ENCODE measurements around the gene PEX10.

PEX10 gene

DNA sequence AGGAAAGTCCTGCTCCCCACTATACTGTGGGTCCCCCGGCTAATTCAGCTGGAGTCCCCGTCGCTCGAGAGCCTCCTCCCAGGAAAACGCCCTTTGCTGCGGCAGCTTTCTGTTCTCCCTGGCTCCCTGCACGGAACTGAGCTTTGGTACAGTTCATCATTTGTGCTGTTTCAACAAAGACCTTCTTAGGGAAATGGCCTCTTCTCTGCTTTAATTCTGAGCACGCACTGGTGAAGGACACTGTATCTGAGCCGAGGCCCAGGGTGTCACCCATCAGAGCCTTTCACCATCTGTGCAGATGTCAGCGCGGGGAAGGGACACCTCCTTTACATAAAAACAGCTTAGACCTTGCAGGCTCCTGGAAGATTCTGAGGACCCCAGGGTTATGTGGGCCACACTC lies 13.5 kb upstream of the PEX10 start:
- no peak for DNase-seq (ENCODE audit: low read depth, low spot score)

GRCh38 chr1:2422523-2422922 lies 10.2 kb upstream of the PEX10 start:
- no peak for DNase-seq (ENCODE audit: low read depth, low spot score)

DNA sequence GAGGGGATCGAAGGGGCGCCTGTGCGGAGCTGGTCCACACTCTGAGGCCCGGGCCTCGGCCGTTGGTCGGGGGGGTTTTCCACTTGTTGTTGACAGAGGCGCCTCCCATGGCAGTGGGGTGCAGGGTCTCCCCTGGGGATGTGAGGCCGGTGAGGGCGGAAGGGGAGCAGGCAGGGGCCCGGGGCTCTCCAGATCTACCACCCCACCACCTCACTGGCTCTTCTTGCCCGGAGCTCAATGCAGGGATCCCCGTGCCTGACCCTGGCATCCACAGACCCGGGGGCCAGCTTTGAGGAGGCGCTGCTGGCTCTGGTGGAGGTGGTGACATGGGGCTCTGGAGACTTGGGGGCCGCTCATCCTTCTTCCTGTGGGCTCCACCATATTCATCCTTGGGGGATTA lies 7.1 kb upstream of the PEX10 start:
- DNase-seq (ENCODE audit: low read depth, low spot score), result no peak

- no peak for DNase-seq (ENCODE audit: low read depth, low spot score)
Measured at GRCh38 chr1:2418791-2419320, 6.5 kb upstream of the PEX10 start.

- DNase-seq (ENCODE audit: low read depth, low spot score), result no peak
Measured at GRCh38 chr1:2417833-2418225, 5.5 kb upstream of the PEX10 start.

GRCh38 chr1:2417083-2417832 lies 4.9 kb upstream of the PEX10 start:
- DNase-seq (ENCODE audit: low read depth, low spot score), result no peak

GRCh38 chr1:2416403-2416802 lies 4.0 kb upstream of the PEX10 start:
- DNase-seq (ENCODE audit: low read depth, low spot score), result no peak

- no peak for DNase-seq (ENCODE audit: low read depth, low spot score)
Measured at GRCh38 chr1:2415801-2416208, 3.4 kb upstream of the PEX10 start.

DNA sequence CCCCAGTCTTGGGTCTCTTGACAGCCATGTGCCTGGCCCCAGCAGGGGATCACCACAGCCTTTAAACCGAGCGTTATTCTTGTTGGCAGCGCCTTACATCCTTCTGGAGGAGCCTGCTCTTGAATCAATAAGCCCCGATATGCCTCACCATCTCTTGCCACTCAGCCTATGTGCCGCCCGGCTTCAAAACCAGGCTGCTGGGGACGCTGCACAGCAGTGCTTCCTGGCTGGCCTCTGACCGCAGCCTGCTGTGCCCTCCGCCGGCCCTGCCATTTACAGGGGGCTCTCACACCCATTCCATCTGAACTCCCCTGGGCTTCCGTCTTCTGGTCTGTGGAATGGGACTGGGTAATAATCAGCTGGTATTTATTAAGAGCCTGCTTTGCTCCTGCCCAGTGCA lies 3.0 kb upstream of the PEX10 start:
- DNase-seq (ENCODE audit: low read depth, low spot score), result no peak

DNA sequence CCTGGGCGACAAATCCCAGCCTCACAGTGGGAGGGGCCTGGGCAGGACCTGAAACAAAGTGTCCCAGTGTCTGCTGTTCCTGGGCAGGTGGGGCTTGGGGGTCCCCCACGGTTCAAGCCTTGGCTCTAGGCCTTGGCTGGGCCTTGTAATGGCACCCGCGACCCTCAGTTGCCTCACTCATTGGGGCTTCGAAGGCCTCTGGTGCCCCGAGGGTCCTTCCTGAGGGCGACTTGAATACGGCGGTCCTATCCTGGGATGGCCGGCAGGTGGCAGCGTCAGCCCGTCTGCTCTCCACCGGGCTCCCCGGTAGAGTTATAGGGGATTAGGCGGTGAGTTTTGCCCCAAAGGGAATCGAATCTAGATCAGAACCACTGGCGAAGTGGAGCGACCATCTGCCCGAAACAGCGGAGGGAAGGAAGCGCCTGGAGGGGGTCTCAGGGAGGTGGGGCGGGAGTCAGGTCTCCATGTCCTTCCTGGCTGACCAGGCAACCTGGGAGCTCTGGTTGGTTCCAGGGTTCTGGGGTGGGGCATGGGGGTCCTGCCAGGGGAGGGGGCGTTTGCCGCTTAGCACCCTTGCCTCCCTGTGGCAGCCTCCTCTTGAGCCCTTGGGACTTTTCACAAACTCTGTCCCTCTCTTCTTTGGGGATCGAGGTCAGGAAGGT lies 2.1 kb upstream of the PEX10 start:
- DNase-seq (ENCODE audit: low read depth, low spot score), result peak; percentile 49

DNA sequence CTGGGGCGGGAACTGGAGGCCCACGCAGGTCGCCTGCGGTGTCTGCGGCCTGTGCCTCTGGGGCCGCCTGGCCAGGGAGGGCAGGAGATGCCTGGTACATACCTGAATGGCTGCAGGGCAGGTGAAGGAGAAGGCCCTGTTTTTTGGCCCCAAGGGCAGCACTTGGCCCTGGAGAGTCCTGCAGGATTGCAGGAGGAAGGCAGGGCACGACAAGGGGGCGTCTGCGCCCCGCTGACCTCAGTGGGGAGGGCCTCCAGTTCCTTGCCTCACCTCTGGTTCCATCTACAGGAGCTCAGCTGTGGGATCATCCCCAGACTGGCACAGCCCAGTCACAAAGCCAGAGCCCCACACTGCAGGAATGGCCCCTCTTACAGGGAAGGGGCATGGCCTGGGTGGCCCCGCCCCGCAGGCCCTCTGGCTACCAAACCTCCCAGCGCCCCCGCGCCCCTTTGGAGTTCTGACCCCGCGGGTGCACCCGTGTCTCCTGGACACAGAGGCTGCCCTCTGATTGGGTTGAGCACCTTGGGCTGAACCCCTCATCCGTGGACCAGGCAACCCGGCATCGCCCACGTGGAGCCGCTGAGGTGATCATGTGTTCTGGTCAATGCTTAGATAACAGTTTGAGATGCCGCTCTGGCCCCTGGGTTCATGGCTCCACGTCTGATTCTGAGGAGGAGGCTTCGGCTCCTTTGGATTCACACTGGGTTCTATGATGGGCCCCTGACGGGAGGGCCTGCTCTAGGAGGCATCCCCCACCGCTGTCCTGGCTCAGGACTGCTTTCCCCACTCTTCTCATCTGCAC lies 1.3 kb upstream of the PEX10 start:
- no peak for DNase-seq (ENCODE audit: low read depth, low spot score)

DNA sequence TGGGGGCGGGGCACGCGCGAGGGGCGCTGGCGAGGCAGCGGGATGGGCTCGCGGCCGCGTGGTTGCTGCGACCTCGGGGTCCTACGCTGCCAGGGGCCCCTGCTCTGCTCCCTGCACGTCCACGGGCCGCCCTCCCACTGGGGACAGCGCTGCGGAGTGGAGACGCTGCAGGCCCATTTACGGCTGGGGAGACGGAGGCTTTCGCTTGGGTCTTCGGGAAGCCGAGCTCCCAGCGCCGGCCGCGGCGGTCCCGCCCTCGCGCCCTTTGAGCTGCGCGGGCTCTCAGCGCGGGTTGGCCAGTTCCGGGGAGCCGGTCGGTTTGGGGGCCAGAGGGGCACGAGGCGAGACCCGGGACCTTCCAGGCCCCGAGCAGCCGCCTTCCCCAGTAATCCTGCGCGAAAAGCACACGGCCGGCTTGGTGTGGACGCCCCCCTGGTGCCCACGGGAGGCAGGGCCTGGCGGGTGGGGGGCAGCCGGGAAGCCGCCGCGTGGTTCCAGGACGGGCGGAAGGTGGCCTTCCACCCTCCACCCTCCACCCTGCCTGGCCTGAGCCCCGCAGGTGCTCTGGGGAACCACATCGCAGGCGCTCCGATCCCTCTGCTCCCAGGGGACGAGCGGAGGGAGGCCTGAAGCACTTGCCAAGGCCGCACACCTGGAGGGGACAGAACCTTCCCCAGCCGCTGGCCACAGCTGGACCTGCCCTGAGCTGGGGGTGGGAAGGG lies 570 bp upstream of the PEX10 start:
- DNase-seq (ENCODE audit: low read depth, low spot score), result no peak

GRCh38 chr1:2411801-2412394 lies 466 bp downstream of the PEX10 start:
- no peak for DNase-seq (ENCODE audit: low read depth, low spot score)

DNA sequence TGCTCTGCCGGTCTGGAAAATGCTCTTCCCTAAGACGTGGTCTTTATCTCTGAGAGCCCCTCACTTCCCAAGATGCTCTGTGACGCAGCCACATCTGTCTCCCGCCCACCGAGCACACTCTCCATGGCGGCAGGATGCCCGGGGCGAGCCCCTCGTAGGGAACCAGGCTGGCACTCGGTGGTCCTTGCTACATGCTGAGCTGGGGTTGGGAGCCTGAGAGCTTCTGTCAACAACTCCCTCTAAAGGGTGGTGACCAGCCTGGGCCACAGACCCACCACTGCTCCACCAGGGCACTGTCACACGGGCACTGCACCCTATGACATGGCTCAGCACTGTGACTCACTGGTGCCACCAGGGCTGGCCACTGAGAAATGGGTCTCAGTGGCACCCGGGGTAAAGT lies 2.6 kb downstream of the PEX10 start:
- DNase-seq (ENCODE audit: low read depth, low spot score), result no peak

- DNase-seq (ENCODE audit: low read depth, low spot score), result no peak
Measured at GRCh38 chr1:2408859-2409276, 3.5 kb downstream of the PEX10 start.

- DNase-seq (ENCODE audit: low read depth, low spot score), result no peak
Measured at GRCh38 chr1:2408456-2408855, 3.9 kb downstream of the PEX10 start.

- DNase-seq (ENCODE audit: low read depth, low spot score), result no peak
Measured at GRCh38 chr1:2407991-2408275, 4.4 kb downstream of the PEX10 start.

DNA sequence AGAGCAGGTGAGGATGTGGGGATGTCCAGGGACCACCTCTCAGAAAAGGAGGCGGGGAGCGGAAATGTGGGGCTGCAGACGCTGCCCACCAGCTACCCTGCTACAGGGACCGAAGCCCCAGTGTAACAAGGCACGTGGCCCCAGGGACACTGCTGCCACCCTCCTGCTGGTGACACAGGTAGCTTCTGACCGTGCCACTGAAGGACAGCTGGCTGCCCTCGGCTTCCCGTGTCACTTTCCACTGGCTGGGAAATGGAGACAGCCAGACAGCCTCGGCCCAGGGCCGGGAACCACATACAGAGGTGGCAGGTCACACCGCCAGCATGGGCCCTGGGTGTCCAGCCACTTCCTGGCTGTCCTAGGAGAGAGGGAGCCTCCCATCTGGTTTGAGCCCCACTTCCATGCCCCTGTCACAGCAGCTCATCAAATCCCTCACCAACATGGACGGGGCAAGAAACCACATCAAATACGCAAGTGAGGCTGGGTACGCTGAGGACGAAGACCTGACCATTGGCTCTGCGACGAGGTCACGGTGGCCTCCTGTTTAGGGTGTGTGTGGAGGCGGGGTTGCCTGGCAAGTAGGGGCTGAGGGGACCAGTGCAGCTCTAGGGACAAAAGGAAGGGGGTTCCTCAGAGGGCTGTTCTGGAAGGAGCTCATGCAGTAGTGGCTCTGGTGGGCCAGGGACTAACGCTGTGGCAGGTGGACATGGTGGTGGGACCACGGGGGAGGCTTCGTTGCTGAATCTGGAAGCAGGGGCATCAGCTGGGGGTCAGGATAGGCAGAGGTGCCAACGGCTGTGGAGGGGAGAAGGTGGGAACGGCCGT lies 5.0 kb downstream of the PEX10 start:
- DNase-seq (ENCODE audit: low read depth, low spot score), result no peak

GRCh38 chr1:2406451-2407041 lies 5.8 kb downstream of the PEX10 start:
- DNase-seq (ENCODE audit: low read depth, low spot score), result no peak

DNA sequence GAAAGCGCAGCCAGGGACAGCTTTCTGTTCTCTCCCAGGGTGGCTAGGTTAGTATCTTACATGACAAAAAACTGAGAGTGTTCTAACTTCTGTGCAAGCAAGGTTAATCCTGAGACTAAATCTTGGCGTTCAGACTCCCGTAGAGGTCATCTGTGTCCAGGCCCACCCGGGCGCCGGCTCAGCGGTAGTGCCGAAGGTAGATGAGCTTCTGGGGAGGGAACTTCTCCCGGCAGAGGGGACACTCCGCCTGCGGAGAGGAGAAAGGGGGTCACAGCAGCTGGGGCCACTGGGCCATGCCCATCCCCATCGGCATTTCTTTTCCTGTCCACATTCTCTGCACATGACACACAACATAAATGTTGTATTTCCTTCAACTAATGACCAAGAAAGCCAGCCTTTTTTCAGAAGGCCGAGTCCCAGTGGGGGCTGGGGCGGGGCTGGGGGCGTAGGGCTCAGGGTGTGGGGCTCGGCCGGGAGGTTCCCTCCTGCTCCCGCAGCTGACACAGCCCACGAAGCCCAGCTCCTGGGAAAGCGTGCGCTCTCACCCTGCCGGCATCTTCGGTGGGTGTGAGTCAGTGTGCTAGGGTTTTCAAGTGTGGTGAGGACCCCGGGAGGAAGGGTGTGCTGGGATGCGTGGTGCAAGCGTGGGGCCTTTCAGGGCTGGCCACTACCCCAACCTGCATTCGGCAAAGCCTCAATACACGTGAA lies 6.6 kb downstream of the PEX10 start:
- no peak for DNase-seq (ENCODE audit: low read depth, low spot score)
